Hematopoietic multipotent progenitor cell (in vitro differentiated cells): Measurements from ENCODE around the gene NFASC. TPM values are rescaled to one million over a fixed set of nuclear protein-coding genes. Genes with fewer than 3 reads are reported as not detected.
A peak's percentile ranks its signal among the peaks of the same experiment; 100 is the strongest.

Experiments
- DNase-seq, 3 donors: peaks; one replicate each; pipeline ENCODE4 v3.0.0-alpha.2; 2011 to 2015; ENCODE audit warnings: low read depth in 2 of 3, low spot score in 2 of 3
- total RNA-seq: library from RNA; depleted of rRNA; stranded (reverse); fragments of >200 nt; gene quantifications from one replicate; pipeline ENCODE4 v1.2.3, GENCODE V29; 2012

Gene NFASC
- total RNA-seq, 1 donor = under 0.01 TPM

- no peak for DNase-seq
Measured at GRCh38 chr1:204997591-204998355, 127.1 kb downstream of the NFASC start.

- no peak for DNase-seq
Measured at GRCh38 chr1:205001162-205001561, 130.5 kb downstream of the NFASC start.

GRCh38 chr1:205002705-205003104 lies 132.0 kb downstream of the NFASC start:
- no peak for DNase-seq

- DNase-seq = no peak
Measured at GRCh38 chr1:205003358-205004131, 132.9 kb downstream of the NFASC start.

- DNase-seq = no peak
Measured at GRCh38 chr1:205004351-205004750, 133.7 kb downstream of the NFASC start.

- no peak for DNase-seq
Measured at GRCh38 chr1:205008896-205009295, 138.2 kb downstream of the NFASC start.

GRCh38 chr1:205009670-205010069 lies 139.0 kb downstream of the NFASC start:
- DNase-seq = no peak

- no peak for DNase-seq
Measured at GRCh38 chr1:205012391-205013140, 141.9 kb downstream of the NFASC start.

- DNase-seq = peak in 2 of 3 donors; percentile 18 to 59
Measured at GRCh38 chr1:205013683-205014367, 143.2 kb downstream of the NFASC start.

- DNase-seq = no peak
Measured at GRCh38 chr1:205014783-205015182, 144.1 kb downstream of the NFASC start.

GRCh38 chr1:205015241-205015640 lies 144.6 kb downstream of the NFASC start:
- DNase-seq = no peak

GRCh38 chr1:205016075-205016474 lies 145.4 kb downstream of the NFASC start:
- DNase-seq = no peak

GRCh38 chr1:205016584-205016983 lies 145.9 kb downstream of the NFASC start:
- no peak for DNase-seq

GRCh38 chr1:205017001-205017400 lies 146.3 kb downstream of the NFASC start:
- no peak for DNase-seq

GRCh38 chr1:205017766-205018165 lies 147.1 kb downstream of the NFASC start:
- DNase-seq = no peak

- DNase-seq = no peak
Measured at GRCh38 chr1:205018381-205018780, 147.7 kb downstream of the NFASC start.

GRCh38 chr1:205020466-205020865 lies 149.8 kb downstream of the NFASC start:
- DNase-seq = no peak

GRCh38 chr1:205024679-205025078 lies 154.0 kb downstream of the NFASC start:
- no peak for DNase-seq

GRCh38 chr1:205025239-205025638 lies 154.6 kb downstream of the NFASC start:
- DNase-seq = no peak

- DNase-seq = no peak
Measured at GRCh38 chr1:205026181-205026580, 155.5 kb downstream of the NFASC start.

- DNase-seq = no peak
Measured at GRCh38 chr1:205028390-205028789, 157.7 kb downstream of the NFASC start.
